HG02678 (cell line): ENCODE data around the gene RPS10.
"Not testable (repeated sequence)": the region's sequence is repeated elsewhere in the genome, so short reads cannot be mapped to it uniquely, and the experiment has no call there.

Experiments
- ATAC-seq: cut with Tn5 transposase; IDR thresholded peaks from one replicate; pipeline ENCODE4 v1.9.1; 2021; ENCODE audit warnings: mild to moderate bottlenecking, moderate library complexity; ENCODE audit not compliant: unreplicated experiment

The RPS10 gene

GRCh38 chr6:34451192-34451591, 25.3 kb upstream of the RPS10 start:
- no peak for ATAC-seq

GRCh38 chr6:34447910-34448309, 22.0 kb upstream of the RPS10 start:
- ATAC-seq, result no peak

- no peak for ATAC-seq
Measured at GRCh38 chr6:34447386-34447785, 21.5 kb upstream of the RPS10 start.

- ATAC-seq, result no peak
Measured at GRCh38 chr6:34445313-34445860, 19.5 kb upstream of the RPS10 start.

- ATAC-seq, result no peak
Measured at GRCh38 chr6:34441526-34441925, 15.7 kb upstream of the RPS10 start.

- no peak for ATAC-seq
Measured at GRCh38 chr6:34439442-34439841, 13.6 kb upstream of the RPS10 start.

GRCh38 chr6:34438705-34439104, 12.8 kb upstream of the RPS10 start:
- no peak for ATAC-seq

GRCh38 chr6:34437644-34437970, 11.7 kb upstream of the RPS10 start:
- no peak for ATAC-seq

- ATAC-seq, result no peak
Measured at GRCh38 chr6:34436803-34437643, 11.2 kb upstream of the RPS10 start.

- ATAC-seq, result no peak
Measured at GRCh38 chr6:34435916-34436315, 10.0 kb upstream of the RPS10 start.

GRCh38 chr6:34425132-34425497, 754 bp downstream of the RPS10 start:
- no peak for ATAC-seq

- no peak for ATAC-seq
Measured at GRCh38 chr6:34424200-34425131, 1.4 kb downstream of the RPS10 start.

- ATAC-seq, result no peak
Measured at GRCh38 chr6:34423254-34423653, 2.6 kb downstream of the RPS10 start.

- ATAC-seq, result no peak
Measured at GRCh38 chr6:34418367-34418766, 7.5 kb downstream of the RPS10 start.

- no peak for ATAC-seq
Measured at GRCh38 chr6:34416877-34417371, 8.9 kb downstream of the RPS10 start.

GRCh38 chr6:34414999-34415858, 10.6 kb downstream of the RPS10 start:
- ATAC-seq, result no peak

GRCh38 chr6:34412643-34413214, 13.1 kb downstream of the RPS10 start:
- ATAC-seq, result no peak

GRCh38 chr6:34412016-34412415, 13.9 kb downstream of the RPS10 start:
- no peak for ATAC-seq

GRCh38 chr6:34407915-34408314, 18.0 kb downstream of the RPS10 start:
- not testable (repeated sequence) for ATAC-seq

GRCh38 chr6:34396518-34396917, 29.4 kb downstream of the RPS10 start:
- ATAC-seq, result no peak
